Stimulated activated CD4-positive, alpha-beta T cell treated with anti-CD3 and anti-CD28 coated beads, Interleukin-15, amount 100 ng/mL, for 24 hours (primary cell): ENCODE data around the gene BAIAP3.
A peak's percentile ranks its signal among the peaks of the same experiment; 100 is the strongest.

ENCODE experiments used
- DNase-seq: peaks from one replicate; pipeline ENCODE4 v3.0.0-alpha.2; 2020

BAIAP3 gene

DNA sequence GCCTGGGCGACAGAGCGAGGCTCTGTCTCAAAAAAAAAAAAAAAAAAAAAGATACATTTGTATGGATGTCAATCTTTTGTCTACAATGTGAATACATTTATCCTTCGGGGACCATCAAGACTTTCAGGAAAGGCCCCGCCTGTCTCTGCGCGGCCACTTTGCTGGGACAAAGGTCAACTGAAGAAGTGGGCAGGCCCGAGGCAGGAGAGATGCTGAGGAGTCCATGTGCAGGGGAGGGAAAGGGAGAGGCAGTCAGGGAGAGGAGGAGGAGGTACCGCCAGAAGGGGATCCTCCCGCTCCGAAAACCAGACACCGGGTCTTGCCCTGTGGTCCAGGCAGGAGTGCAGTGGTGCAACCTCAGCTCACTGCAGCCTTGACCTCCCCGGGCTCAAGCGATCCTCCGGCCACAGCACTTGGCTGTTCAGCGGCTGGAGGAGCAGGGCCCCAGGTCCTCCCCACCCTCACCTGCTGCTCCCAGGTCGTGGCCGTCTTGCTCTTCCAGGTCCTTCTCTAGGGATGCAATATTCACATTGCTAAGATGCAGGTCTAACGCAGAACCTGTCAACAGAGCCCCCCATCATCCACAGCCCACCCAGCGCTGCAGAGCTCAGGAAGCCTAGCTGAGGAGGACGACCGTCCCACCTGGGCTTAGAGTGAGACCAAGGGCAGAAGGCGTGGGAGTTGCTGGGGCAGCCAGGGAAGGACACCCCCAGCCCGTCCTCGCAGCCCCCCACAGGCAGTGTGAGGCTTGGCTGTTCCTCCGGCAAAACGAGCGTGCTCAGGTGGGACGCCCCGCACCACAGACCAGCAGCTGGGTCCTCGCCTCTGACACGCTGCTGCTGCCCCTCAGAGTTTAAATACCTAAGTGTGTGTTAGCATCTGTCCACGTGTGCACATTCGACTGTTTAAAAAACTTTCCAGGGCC is 37.9 kb downstream of the BAIAP3 start:
- DNase-seq, result no peak

- DNase-seq, result no peak
Observed at GRCh38 chr16:1372292-1372950, 39.0 kb downstream of the BAIAP3 start.

DNA sequence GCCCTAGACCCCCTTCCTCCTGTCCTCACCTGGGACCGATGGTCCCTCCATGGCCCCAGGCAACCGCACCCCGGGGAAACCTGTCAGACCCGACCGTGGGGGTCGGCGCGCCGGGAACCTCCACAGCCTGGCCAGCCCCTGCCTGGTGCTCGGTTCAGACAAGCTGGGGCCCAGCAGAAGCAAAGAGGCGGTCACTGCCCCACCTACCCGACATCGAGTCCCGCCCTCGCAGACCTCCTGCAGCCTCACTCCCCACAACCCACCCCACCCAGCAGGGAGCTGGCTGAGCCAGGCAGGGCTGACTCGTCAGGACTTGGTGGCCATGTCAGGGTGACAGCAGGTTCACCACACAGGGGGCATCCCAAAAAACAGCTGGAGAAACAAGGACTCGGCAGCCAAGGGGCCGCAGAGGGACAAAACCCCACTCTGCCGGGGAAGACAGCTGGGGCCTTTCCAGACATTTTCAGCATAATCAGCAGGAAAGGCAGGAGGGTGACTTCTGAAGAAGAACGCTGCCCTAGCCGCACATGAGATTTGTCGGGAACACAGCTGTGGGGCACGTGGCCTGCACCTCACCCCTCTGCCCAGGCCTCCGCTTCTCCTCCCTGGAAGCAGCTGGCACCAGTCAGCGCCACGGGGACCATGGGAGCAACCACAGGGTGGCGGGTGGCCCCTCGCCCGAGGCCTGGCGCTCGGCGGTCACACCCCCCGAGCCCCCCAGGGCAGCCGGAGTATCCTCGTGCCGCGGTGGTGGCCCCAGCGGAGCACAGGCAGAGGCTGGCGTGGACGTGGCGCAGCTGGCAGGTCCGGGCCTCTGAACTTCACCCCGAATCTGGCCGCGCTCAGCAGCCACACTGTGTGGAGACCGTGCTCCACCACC is 41.2 kb downstream of the BAIAP3 start:
- no peak for DNase-seq

- DNase-seq, result no peak
Observed at GRCh38 chr16:1375298-1375640, 41.8 kb downstream of the BAIAP3 start.

- no peak for DNase-seq
Observed at GRCh38 chr16:1375741-1376410, 42.4 kb downstream of the BAIAP3 start.

- DNase-seq, result no peak
Observed at GRCh38 chr16:1377406-1378010, 44.1 kb downstream of the BAIAP3 start.

DNA sequence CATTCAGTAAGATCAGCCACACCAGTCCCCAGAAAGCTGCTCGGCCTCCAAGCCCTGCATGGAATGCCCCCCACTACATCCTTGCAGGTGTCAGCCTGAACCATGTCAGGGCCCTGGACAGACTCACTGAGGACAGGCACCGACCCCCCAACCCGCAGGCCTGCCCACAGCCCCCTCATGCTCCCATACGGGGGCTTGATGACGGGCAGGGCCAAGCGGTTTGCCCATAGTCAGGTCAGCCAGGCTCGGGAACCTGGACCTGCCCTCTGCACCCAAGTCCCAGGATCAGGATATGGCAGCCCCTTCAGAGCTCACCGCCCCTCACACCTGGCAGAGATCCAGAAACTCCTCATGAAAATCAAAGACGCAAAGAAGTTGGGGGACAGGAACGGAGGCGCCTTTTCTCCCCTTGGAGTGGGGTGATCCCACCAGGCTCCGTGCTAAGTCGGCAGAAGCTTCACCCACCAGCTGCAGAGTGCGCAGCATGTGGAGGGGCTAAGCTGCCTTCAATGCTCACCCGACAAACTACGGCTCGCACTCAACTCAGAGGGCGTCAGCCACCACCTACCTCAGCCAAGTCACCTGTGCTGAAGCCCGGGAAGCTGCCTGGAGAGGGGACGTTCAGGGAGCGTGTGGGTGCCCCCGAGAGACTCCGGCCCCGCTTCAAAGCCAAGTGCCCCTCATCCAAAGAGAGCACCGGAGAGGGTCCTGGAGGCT is 44.8 kb downstream of the BAIAP3 start:
- DNase-seq, result no peak

GRCh38 chr16:1378804-1379303 is 45.4 kb downstream of the BAIAP3 start:
- DNase-seq, result peak; percentile 84

GRCh38 chr16:1379304-1380076 is 46.0 kb downstream of the BAIAP3 start:
- peak; percentile 81 for DNase-seq

DNA sequence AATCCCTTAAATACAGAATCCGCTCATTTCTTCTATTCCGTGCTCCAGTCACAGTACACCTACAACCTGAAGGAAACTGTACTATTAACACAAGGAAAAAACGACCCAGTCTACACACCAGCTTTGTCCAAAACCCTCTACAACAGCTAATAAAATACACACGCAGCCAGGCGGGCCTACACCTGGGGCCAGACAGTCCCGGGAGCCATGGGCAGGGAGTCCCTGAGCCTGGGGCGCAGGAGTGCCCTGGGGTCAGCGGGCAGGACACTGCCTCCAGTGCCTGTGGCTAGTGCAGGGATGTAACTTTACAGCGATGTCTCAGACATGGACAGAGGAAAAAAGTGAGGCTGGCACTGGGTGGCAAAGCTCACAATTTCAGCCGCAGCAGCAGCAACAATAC is 46.8 kb downstream of the BAIAP3 start:
- no peak for DNase-seq

DNA sequence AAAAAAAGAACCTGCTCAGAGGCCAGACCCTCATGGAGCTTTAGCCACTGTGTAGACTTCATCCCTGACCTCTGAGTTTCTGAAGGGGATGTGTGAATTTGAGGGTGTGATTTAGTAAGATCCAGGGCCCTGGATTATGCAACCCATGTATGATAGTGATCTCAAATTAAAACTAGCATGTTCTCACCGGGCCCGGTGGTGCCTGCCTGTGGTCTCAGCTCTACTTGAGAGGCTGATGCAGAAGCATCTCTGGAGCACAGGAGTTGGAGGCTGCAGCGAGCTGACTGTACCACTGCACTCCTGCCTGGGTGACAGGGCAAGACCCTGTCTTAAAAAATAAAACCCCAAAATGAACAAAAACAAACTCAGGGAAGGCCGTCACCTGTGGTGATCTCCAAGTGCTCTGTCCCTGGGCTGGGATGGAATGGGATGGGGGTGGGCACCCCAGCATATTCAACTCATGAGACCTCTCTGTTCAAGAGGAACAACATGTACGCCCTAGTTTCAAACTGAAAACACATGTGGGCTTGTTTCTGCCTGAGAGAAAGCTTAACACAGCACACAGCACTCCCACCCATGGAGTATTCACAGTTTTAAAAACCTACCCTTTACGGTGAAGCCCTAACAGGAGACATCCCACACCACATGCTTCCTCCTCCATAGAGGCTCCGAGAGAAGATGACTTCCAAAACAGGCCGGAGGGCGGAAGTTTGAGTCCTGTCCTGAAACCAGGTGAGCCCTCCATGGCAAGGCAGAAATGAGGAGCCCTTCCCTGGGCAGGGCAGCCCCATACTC is 48.4 kb downstream of the BAIAP3 start:
- DNase-seq, result no peak

- no peak for DNase-seq
Observed at GRCh38 chr16:1383556-1383955, 50.1 kb downstream of the BAIAP3 start.

- no peak for DNase-seq
Observed at GRCh38 chr16:1385232-1385631, 51.8 kb downstream of the BAIAP3 start.

DNA sequence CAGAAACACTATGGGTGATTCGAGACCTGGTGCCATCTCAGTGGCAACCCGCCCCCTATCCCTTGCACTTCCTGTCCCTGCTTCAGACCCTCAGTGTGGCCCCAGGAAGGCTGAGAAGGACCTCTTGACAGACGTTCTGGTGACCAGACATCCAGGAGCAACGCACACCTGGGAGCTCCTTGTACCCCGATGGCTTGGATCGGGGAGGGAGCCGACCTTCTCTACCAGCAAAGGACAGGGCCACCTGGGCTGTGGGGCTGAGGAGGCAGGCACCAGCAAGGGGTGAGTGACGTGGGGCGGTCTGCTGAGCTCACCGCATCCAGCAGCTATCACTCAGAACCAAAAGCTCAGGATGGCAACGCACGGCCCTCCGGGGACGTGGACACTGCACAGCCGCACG is 53.9 kb downstream of the BAIAP3 start:
- DNase-seq, result no peak

- no peak for DNase-seq
Observed at GRCh38 chr16:1389762-1390161, 56.3 kb downstream of the BAIAP3 start.

DNA sequence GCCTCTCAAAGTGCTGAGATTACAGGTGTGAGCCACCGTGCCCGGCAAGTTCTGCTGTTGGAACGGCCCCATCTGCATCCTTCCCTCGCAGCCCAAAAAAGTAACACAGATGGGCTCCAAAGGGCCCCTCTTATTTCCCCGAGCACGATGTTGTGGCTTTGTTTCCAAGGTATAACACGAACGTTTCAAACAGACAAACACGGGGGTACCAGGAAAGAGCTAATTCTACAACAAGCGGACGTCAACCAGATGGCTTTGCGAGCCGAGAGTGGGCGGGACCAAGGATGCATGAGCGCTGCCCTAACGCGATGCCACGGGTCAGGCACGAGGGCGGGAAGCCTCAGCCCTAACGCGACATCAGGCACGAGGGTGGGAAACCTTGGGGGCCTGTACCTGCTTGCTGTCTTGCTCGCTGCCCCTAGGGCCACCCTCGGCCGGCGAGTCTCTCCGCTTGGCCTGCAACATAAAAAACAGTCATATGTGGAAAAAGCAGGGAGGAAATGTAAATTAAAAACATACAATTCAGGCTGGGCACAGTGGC is 56.9 kb downstream of the BAIAP3 start:
- DNase-seq, result no peak

DNA sequence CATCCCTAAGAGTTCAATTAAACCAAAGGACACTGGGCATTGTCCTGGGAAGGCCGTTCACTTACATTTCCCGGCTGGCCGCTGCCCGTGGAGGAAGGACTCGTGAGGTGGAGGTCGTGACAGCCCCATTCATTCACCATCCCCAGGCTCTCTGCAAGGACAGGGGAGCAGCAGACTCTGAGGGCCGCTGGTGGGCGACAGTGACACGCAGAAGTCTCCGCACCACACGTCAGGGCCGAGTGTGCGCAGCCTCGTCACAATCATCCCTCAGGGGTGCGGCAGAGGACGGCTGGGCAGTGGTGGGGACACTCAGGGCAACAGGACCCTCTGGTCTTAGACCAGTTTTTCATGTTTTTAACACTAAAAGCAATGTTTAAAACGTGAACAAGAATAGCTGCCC is 59.4 kb downstream of the BAIAP3 start:
- DNase-seq, result no peak

DNA sequence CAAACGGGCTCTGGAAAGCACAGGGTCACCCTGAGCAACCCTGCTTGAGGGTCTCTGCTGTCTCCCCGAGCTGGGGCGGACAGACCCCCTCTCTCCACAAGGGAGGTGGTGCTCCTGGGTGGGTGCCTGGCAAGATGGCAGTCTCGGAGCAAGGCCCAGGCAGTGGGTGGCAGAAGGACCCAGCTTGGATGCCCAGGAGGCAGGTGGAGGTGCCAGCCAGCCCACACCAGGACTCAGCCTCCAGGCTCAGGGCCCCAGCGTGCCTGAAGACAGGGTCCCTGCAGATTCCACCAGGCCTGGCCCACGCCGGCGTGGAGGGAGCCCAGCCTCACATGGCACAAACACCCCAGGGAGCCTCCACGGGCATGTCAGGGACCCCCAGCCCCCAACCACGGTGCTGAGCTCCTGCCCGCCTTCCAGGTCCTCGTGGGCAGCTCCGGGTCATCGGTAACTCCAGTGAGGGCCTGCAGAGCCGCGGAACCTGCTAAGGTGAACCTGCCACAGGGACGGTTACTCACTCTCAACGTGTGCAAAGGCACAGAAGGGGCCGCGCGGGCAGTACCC is 60.2 kb downstream of the BAIAP3 start:
- no peak for DNase-seq

DNA sequence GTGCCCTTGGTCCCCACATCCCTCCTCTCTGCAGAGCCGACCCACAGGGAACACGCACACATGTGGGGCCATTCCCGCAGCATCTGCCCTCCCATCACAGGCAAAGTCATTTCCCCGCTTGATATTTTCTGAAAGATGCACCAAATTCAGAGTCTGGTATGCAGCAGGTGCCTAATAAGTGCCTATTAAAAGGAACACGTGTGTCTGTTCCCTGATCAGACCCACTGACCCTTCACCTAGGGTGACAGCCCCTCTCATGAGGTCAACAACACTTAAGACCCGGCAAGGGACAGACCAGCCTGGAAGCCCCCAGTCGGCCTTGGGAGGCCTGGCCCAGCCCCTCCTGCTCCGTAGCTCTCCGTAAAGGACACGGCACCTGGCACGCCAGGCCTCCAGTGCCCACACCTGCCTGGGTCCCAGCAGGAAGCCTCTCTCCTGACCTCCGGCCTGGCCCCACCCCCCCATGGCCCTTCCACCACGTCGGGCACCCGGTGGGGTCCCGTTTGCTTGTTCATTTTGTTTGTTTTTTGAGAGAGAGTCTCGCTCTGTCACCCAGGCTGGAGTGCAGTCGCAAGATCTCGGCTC is 61.0 kb downstream of the BAIAP3 start:
- no peak for DNase-seq
